OCI-LY7 (cell line): ENCODE measurements around the gene TPSD1.

Experiments used
- EZH2phosphoT487 ChIP-seq: fragments of 200-600 bp; sonication (generic); IDR thresholded peaks from 2 replicates; pipeline ENCODE4 v1.6.1; 2018; ENCODE audit warnings: low read depth, borderline replicate concordance, mild to moderate bottlenecking, mixed run types, antibody characterized with exemption, low read length, moderate library complexity, mixed read lengths
- TF ChIP-seq, protein P1 (sequence below): fragments of 200-600 bp; sonication (generic); conservative IDR thresholded peaks from 2 replicates; pipeline ENCODE4 v1.5.1; 2014; ENCODE audit warnings: mild to moderate bottlenecking, antibody characterized with exemption, low read length, moderate library complexity, mixed read lengths

DNA sequence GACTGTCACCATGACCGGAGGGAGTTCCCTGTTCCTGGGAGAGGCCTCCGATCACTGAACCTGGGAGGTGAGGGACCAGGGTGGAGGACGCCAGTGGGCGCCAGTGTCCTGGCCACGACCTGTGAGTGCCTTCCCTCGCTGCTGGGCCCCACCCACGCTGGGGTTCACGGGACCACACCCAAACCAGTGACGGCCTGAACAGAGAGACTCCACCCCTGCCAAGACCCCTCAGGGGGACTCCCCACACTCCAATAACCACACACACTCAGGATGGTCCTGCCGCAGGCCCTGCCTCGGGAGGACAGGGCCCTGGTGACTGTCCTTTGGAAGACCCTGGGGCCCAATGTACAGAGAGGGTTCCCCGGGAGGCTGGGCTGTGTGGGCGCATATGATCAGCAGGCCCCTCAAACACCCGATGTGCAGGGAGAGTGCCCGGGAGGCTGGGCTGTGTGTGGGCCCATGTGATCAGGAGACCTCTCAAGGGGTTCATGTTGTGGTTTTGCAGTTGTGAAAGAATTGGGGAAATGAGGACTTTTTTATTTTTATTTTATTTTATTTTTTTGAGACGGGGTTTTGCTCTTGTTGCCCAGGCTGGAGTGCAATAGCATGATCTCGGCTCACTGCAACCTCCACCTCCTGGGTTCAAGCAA, 26.6 kb downstream of the TPSD1 start:
- TF ChIP-seq, protein P1, sequence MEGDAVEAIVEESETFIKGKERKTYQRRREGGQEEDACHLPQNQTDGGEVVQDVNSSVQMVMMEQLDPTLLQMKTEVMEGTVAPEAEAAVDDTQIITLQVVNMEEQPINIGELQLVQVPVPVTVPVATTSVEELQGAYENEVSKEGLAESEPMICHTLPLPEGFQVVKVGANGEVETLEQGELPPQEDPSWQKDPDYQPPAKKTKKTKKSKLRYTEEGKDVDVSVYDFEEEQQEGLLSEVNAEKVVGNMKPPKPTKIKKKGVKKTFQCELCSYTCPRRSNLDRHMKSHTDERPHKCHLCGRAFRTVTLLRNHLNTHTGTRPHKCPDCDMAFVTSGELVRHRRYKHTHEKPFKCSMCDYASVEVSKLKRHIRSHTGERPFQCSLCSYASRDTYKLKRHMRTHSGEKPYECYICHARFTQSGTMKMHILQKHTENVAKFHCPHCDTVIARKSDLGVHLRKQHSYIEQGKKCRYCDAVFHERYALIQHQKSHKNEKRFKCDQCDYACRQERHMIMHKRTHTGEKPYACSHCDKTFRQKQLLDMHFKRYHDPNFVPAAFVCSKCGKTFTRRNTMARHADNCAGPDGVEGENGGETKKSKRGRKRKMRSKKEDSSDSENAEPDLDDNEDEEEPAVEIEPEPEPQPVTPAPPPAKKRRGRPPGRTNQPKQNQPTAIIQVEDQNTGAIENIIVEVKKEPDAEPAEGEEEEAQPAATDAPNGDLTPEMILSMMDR = no peak
- TF ChIP-seq EZH2phosphoT487 = no peak
